NCI-H2107 treated with DMSO at 0.1 percent for 48 hours (cell line): ENCODE measurements around the gene STK32C.
"Not testable (repeated sequence)": the region's sequence is repeated elsewhere in the genome, so short reads cannot be mapped to it uniquely, and the experiment has no call there.

Experiments used
- DNase-seq: peaks from one replicate; lab custom pipeline; 2025; ENCODE audit not compliant: unreplicated experiment; lab: John Stamatoyannopoulos, UW

Gene STK32C

DNA sequence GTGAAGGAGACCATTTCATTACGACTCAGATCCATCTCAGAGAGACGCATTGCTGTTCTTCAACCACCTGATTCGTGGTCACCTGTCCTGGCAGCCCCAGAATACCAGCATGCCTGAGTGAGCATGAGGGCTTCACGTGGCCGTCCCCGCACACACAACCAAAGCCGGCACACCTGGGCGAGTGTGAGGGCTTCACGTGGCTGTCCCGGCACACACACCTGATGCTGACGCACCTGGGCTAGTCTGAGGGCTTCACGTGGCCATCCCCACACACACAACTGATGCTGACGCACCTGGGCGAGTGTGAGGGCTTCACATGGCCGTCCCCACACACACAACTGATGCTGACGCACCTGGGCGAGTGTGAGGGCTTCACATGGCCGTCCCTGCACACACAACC is 86.8 kb downstream of the STK32C start:
- DNase-seq = not testable (repeated sequence)

DNA sequence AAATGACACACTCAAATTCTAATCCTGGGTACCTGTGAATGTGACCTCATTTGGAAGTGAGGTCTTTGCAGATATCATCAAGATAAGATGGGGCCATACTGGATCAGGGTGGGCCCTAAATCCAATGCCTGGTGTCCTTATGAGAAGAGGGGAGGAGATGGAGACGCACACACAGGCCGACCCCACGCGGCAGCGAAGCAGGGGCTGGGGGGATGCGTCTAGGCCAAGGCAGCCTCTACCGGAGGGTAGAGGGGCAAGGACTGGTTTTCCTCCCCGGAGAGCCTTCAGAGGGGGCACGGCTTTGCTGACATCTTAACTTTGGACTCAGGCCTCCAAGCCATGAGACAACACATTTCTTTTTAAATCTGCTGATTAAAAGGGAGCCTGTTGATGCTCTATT is 87.7 kb downstream of the STK32C start:
- no peak for DNase-seq

DNA sequence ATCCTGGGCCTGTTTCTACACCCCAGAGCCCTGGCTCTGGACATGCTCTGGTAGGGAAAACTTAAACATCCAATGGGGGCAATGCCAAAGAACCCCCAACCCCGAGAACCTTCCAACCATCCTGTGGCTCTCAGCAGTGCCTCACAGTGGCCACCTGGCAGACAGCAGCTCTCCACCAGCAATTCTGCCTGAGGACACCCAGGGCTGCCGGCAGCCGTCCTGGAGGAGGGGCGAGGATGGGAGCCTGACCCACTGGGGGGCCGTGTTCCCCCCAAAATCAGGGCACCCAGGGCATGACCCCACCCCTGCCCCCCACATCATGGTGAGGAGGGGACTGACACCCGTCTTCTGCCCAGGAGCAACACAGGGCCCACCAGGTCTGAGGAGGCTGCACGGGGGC is 88.3 kb downstream of the STK32C start:
- no peak for DNase-seq

DNA sequence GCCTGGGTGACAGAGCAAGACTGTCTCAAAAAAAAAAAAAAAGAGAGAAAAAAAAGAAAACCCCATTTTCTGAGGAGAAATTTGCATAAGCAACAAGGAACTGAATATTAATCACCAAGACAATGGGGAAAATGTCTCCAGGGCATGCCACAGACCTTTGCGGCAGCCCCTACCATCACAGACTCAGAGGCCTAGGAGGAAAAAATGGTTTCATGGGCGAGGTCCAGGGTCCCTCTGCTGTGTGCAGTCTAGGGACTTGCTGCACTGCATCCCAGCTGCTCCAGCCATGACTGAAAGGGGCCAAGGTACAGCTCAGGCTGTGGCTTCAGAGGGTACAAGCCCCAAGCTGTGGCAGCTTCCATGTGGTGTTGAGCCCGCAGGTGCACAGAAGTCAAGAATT is 91.3 kb downstream of the STK32C start:
- DNase-seq = not testable (repeated sequence)

DNA sequence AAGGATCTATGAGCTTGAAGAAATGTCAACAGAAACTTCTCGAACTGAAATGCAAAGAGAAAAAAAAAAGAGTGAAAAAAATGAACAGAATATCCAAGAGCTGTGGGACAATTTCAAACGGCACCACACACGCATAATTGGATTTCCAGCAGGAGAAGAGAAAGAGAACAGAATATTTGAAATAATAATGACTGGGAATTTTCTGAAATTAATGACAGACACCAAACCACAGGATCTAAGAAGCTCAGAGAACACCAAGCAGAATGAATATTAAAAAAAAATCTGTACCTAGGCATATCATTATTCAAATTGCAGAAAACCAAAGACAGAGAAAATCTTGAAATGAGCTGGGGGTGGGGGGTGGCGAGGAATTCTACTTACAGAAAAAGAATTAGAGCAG is 93.8 kb downstream of the STK32C start:
- DNase-seq = no peak

DNA sequence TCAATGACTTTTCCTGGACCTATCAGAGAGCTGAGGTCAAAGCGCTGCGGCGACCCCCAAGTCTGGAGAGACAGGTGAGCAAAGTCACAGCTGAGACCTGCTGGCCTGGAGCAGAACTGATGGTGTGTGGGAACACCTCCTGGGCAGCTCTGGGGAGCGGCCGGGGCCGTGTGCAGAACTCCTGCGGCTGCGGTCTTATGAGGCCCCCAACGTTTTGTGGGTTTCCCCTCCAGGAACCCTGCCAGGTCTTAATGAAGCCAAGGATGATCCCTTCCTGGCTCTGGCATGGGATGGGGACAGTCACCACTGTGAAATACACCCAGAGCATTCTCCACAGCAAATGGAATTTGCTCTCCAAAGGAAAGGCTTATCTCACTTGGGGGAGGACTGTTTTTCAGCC is 94.9 kb downstream of the STK32C start:
- DNase-seq = no peak

DNA sequence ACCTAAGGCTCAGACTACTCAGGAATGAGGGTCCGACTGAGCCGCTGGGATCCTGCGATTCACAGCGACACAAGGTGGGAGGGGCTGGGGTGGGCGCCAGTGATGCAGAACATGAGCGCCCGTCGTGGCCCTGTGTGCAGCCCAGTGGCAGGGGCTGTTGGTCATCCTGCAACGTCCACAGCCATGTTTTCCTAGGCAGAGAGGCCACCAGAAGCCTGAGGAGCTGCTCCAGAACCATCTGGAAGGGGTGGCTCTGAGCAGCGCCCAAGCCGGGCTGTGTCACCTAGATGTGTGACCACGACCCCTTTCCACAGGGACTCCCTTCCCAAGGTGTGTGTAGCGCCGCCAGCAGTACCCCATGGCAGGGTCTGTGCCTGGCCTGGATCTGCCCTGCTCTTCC is 96.5 kb downstream of the STK32C start:
- no peak for DNase-seq

DNA sequence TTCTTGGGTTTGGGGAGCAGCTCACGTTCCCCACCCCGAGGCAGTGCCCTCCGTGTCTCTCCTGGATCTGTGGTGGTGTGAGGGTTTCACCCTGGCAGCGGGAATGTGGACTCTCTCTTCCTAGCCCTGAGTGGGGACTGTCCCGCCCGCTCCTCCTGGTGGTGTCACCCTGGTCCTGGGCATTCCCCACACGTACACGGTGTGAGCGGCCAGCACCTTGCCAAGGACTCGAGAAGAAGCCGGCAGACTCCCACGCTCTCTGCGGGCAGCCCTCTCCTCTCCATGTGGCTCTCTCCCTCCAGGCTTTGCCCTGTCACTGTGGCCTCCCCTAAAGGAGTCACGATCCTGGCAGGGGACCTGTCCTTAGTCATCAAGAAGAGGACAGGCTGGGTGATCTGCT is 97.0 kb downstream of the STK32C start:
- no peak for DNase-seq

DNA sequence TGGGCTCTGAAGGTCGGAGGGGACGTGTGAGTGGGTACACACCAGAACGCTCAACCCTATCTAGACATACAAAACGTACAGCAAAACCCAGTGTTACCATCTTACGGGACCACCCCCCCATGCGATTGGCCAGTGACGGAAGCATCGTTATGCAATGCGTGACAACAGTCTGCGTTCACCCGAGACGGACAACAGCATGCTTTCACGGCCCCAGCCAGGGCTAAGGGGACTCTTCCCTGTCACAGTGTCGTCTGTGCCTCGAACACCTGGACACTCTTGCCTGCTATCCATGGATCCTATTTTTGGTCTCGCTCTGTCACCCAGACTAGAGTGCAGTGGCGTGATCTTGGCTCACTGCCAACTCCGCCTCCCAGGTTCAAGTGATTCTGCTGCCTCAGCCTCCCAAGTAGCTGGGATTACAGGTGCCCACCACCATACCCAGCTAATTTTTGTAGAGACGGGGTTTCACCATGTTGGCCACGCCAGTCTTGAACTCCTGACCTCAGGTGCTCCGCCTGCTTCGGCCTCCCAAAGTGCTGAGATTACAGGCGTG is 97.7 kb downstream of the STK32C start:
- DNase-seq = no peak

DNA sequence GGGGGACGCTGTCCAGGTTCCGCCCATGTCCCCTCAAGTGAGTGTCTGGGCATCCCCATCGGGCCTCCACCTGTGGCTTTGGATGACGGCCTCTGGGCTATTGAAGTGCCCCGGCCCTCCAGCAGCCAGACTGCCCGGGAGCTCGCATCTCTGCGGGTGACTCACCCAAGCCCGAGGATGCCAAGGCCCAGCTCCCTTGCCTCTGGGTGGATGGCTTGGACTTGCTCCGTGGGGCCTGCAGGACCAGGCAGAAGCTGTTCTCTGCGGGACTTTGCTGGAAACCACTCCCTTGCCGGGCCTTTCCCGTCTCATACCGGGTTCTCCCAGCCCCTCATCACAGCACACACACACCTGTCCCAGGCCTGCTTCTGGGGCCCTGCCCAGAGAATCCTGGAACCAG is 98.6 kb downstream of the STK32C start:
- no peak for DNase-seq

DNA sequence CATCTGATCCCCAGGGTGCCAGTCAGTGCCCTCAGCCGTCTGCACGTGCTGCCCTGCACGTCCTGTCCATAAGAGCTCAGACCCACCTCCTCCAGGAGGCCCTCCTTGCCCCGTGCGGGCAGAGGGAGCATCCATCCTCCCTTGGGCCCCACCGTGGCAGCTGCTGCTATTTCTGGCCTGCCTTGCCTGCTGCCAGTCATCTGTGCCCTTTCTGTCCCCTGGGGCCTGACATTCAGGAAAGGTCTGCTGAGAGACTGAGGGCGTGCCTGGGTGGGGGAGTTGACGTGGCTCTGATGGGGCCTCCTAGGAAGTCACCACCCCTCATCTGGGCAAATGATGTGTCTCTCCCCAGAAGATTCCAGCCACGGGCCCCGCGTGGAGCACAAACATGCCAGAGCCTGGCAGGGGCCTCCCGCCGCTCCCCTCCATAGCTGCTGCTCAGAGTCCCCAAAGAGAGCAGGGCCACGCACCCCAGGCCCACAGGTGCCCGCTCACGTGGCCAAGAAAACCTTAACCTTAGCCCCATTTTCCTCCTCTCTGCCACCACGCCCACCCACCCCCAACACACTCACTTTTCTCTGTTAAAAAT is 99.2 kb downstream of the STK32C start:
- DNase-seq = no peak

DNA sequence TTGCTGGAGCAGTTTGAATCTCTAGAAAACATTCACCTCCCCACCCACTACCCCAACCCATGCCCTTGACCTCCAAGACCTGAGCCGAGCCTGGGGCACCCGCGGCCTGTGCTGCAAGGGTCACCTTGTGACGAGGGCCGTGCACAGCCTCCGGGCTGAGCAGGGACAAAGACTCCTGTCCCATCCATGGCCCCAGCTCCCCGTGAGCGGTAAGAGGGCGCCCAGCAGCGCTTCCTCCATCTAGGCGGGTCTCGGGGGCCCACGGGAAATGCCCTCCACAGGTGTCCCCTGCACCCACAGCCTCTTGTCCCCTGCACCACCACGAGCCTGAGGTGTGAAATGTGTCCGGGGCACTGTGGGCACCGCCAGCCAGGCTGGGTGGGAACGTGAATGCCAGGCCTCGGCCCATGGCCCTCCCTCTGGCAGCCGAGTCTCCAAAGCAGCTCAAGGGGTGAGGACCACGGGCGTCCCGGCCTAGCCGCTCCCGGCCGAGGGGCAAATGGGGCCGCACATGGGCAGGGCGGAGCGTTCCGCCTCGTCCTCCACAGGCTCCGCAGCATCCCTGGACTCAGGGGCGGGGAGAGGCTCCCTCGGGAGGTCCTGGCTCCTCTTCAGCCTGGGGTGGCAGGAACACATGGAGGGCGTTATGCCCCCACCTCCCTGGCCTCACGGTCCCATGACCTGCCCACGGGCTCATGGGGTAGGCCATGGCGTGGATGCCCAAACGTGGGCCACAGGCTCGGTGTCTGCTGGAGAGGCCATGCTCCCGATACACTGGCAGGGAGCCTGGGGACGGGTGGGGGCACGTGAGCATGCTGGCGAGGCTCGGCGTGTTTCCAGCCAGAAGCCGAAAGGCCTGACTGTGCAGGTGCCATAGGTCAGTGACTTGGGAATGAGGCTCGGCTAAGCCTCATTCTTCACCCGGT is 100.0 kb downstream of the STK32C start:
- DNase-seq = no peak

DNA sequence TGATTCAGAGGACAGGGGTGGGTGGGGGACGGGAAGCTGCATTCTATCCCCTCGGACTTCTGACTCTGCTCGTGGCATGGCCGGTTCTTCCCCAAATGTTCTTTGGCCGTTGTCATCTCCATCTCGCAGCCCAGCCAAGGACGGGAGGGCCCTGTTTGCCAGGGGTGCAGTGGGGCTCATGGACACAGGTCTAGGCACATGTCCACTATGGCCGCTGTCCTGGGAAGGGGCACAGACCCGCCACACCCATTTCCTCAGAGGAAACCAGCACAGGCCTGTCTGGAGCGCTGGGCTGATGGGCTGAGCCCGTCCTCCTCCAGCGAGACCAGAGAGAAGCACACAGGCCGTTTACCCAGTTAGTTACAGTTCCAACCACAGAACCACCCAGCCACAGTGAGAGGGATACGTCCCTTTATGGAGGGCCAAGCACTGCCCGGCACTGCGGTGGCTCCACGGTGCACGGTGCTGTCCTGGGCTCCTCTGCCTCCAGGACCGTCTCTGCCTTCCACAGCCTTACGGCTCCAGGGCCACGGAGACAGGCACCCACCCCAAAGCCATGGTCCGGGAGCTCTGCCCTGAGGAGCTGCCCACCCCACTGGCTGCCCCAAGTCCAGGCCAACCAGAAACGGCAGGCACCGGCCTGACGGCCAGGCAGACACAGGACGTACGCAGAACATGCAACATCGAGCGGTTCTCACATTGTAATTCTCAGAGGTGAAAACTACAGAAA is 100.8 kb downstream of the STK32C start:
- DNase-seq = no peak

DNA sequence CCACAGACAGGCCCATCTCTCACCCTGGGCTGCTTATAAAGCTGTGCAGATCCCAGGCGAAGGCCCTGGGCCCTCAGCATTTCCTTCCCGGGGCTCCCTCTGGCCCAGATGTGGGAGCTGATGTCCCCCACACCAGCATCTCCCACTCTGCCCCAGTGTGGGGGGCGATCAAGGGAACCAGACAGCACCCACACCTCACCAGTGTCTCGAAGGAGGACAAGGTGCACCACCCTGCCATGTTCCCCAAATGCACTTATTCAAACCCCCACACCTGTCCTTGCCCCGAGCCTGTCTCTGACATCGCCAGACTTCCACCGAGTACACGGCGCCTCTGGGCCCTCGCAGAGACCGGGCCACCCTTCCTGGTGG is 101.4 kb downstream of the STK32C start:
- DNase-seq = no peak

DNA sequence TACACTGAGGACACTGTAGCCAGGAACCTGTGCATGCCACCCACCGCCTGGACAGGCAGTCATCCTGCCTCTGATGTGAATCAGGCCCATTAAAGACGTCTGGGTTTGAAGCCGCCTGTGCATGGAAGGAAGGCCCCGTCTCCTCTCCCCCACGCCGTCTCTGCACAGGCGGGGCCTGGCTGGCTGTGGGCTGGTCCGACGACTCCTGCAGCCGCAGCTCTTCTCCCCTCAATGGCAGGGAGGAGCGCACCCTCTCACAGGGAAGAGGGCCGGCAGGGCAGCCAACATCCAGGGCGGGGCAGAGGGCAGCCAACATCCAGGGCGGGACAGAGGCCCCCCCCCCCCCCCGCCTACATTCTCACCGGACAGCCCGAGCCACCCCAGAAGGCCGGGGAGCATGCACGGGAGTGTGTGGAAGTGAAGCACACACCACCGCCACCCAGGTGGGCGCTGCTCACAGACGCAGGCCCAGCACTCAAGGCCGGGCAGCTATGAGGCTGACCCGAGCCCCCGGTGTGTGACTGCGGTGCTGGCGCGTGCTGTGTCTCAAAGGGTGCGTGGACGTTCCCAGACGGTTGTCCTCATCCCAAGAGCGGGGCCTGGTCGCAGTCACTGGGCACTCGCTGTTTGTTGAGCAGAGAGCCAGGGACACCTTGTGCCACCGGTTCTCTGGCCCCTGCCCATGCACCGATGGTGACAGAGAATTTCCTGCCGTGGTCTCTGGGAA is 101.9 kb downstream of the STK32C start:
- no peak for DNase-seq

DNA sequence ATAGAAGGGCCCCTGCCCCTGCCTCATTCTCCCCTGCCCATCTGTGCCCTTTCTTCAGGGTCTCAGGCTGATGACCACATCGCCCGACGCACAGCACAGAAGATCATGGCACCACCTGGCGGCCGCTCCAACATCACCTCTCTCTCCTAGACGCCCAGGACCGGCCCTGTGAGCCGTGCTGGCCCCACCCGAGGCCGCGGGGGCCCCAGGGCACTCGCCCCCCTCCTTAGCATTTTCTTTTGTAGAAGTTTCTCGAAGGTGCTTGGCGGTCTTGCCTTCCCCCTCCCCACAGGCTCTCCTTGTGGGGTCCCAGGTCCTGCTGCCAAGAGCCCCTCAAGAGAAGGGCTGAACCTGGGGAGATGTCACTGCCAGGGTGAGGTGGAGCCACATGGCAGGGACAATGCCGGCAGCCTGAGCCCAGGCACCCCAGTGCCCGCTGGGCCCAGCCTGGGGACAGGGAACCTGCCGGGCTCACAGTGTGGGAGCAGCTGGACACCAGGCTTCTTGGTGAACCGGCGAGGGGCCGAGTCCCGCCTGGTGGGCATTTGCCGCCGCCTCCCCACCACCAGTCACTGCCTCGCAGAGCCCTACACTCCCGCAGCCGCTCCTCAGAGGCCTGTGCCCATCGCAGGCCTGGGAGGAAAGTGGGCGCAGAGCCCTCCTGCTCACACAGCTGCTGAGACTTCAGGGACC is 102.8 kb downstream of the STK32C start:
- no peak for DNase-seq

DNA sequence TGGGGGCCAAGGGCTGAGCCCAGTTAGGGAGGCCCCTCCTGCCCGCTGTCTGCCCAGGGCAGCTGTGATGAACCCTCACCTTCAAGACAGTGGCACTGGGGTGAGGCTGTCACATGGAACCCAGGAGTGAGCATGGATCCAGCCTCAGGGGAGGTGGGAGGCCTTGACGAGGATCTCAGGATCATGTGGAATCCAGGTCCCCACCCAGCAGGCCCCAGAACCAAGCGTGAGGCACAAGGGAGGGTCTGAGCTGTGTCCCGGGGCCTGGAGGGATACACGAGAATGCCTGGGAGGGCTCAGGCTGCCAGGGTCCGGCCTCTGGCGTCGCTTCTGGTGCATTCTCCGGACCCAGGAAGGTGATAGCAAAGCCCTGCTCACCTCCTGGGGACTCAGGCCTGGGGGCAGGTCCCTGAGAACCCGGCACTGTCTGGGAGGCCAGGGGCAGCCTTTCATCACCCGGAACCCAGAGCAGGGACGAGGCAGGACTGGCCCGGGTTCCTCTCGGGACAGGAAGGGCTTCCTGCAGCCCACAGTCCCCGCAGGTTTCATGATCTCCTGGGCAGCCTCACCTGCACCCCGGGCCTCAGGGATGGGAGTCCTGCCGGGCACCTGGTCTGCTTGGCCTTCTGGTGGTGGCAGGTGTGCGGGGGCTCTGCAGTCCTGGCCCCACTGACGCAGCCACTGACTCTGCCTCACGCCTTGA is 103.5 kb downstream of the STK32C start:
- no peak for DNase-seq

DNA sequence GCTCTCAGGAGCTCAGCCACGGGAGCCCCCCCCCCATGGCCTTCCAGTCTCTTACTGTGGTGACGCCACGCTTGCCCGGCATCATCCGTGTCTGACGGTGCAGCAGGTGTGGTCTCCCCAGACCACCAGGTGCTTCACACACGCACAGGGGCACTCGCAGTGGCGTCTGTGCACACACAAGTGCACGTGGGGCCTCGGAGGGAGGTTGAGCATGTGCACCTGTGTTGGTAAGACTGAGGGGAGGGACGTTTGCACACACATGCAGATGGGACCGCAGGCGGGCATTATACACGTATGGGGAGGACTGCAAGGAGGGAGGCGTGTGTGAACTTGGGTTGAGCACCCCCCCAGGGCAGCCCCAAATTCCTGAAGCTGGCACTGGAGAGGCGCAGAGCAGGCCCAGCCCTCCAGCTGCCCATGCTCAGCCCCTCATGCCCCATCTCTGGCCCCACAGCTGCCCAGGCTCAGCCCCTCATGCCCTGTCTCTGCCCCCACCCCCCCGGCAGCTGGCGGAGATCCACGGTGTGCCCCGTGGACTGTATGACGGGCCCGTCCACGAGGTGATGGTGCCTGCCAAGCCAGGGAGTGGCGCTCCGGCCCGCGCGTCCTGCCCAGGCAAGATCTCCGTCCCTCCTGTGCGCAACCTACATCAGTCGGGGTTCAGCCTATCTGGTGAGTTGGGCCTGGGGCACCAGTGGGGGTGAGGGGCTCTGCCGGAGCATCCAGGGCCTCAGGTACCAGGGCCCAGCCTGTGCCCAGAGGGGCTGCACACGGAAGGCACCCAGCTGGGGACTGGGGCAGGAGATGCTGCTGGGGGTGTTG is 104.3 kb downstream of the STK32C start:
- DNase-seq = no peak
